ENCODE measurements around the gene EPS8L2.

Gene EPS8L2

GRCh38 chr11:705646-706438 is at the start of gene EPS8L2:
Gene EPS8L2, plus strand, starts transcription at chr11:706231. Its CDS starts 3,177 bp downstream, at chr11:709408.
- no peak for DNase-seq (ENCODE audit: low read depth)

- no peak for DNase-seq (ENCODE audit: low read depth)
Observed at GRCh38 chr11:656426-656825, 49.6 kb upstream of the EPS8L2 start.

GRCh38 chr11:656866-657265 is 49.2 kb upstream of the EPS8L2 start:
- no peak for DNase-seq (ENCODE audit: low read depth)

- no peak for DNase-seq (ENCODE audit: low read depth)
Observed at GRCh38 chr11:657691-658126, 48.3 kb upstream of the EPS8L2 start.

- no peak for DNase-seq (ENCODE audit: low read depth)
Observed at GRCh38 chr11:659532-660085, 46.4 kb upstream of the EPS8L2 start.

- no peak for DNase-seq (ENCODE audit: low read depth)
Observed at GRCh38 chr11:660281-660680, 45.8 kb upstream of the EPS8L2 start.

GRCh38 chr11:660681-661444 is 45.2 kb upstream of the EPS8L2 start:
- DNase-seq (ENCODE audit: low read depth), result no peak

- DNase-seq (ENCODE audit: low read depth), result peak; percentile 11
Observed at GRCh38 chr11:662689-663274, 43.2 kb upstream of the EPS8L2 start.

- no peak for DNase-seq (ENCODE audit: low read depth)
Observed at GRCh38 chr11:665062-665703, 40.8 kb upstream of the EPS8L2 start.

GRCh38 chr11:665704-666281 is 40.2 kb upstream of the EPS8L2 start:
- no peak for DNase-seq (ENCODE audit: low read depth)

GRCh38 chr11:673866-674265 is 32.2 kb upstream of the EPS8L2 start:
- DNase-seq (ENCODE audit: low read depth), result no peak

- no peak for DNase-seq (ENCODE audit: low read depth)
Observed at GRCh38 chr11:674406-674805, 31.6 kb upstream of the EPS8L2 start.

- no peak for DNase-seq (ENCODE audit: low read depth)
Observed at GRCh38 chr11:678297-678696, 27.7 kb upstream of the EPS8L2 start.

- DNase-seq (ENCODE audit: low read depth), result no peak
Observed at GRCh38 chr11:679271-680207, 26.5 kb upstream of the EPS8L2 start.

GRCh38 chr11:680476-680875 is 25.6 kb upstream of the EPS8L2 start:
- no peak for DNase-seq (ENCODE audit: low read depth)

- DNase-seq (ENCODE audit: low read depth), result no peak
Observed at GRCh38 chr11:680970-681369, 25.1 kb upstream of the EPS8L2 start.

GRCh38 chr11:686451-687243 is 19.4 kb upstream of the EPS8L2 start:
- no peak for DNase-seq (ENCODE audit: low read depth)

GRCh38 chr11:687751-688150 is 18.3 kb upstream of the EPS8L2 start:
- DNase-seq (ENCODE audit: low read depth), result no peak

- DNase-seq (ENCODE audit: low read depth), result no peak
Observed at GRCh38 chr11:688681-689080, 17.4 kb upstream of the EPS8L2 start.

- no peak for DNase-seq (ENCODE audit: low read depth)
Observed at GRCh38 chr11:689625-690024, 16.4 kb upstream of the EPS8L2 start.
